ENCODE results near the gene TECTB.

The TECTB gene

GRCh38 chr10:112307358-112308124 is 24.3 kb downstream of the TECTB start:
- in situ Hi-C loops (cut with HindIII; ENCODE audit: low sequenced_read_pairs): loop anchor here (25.0 kb wide), 1 partner anchor 145 kb away; no protein-coding TSS in a partner anchor

- in situ Hi-C loops (cut with HindIII; ENCODE audit: low sequenced_read_pairs): loop anchor here (25.0 kb wide), 1 partner anchor 146 kb away; no protein-coding TSS in a partner anchor
Measured at GRCh38 chr10:112308125-112308502, 24.9 kb downstream of the TECTB start.

GRCh38 chr10:112311481-112311880 is 28.3 kb downstream of the TECTB start:
- in situ Hi-C loops (cut with HindIII; ENCODE audit: low sequenced_read_pairs): loop anchor here (25.0 kb wide), 1 partner anchor 149 kb away; no protein-coding TSS in a partner anchor

- in situ Hi-C loops (cut with HindIII; ENCODE audit: low sequenced_read_pairs): loop anchor here (25.0 kb wide), 1 partner anchor 151 kb away; no protein-coding TSS in a partner anchor
Measured at GRCh38 chr10:112313234-112313633, 30.0 kb downstream of the TECTB start.

GRCh38 chr10:112313911-112314310 is 30.7 kb downstream of the TECTB start:
- in situ Hi-C loops (cut with HindIII; ENCODE audit: low sequenced_read_pairs): loop anchor here (25.0 kb wide), 1 partner anchor 152 kb away; no protein-coding TSS in a partner anchor

GRCh38 chr10:112314822-112315474 is 31.7 kb downstream of the TECTB start:
- in situ Hi-C loops (cut with HindIII; ENCODE audit: low sequenced_read_pairs): loop anchor here (25.0 kb wide), 1 partner anchor 153 kb away; no protein-coding TSS in a partner anchor

GRCh38 chr10:112327678-112328077 is 44.5 kb downstream of the TECTB start:
- in situ Hi-C loops (cut with HindIII; ENCODE audit: low sequenced_read_pairs): no loop called here

- in situ Hi-C loops (cut with HindIII; ENCODE audit: low sequenced_read_pairs): no loop called here
Measured at GRCh38 chr10:112330162-112330561, 47.0 kb downstream of the TECTB start.

- in situ Hi-C loops (cut with HindIII; ENCODE audit: low sequenced_read_pairs): no loop called here
Measured at GRCh38 chr10:112330607-112331160, 47.5 kb downstream of the TECTB start.

- in situ Hi-C loops (cut with HindIII; ENCODE audit: low sequenced_read_pairs): no loop called here
Measured at GRCh38 chr10:112332022-112332421, 48.8 kb downstream of the TECTB start.

GRCh38 chr10:112332509-112333228 is 49.5 kb downstream of the TECTB start:
- in situ Hi-C loops (cut with HindIII; ENCODE audit: low sequenced_read_pairs): no loop called here

GRCh38 chr10:112333452-112333851 is 50.3 kb downstream of the TECTB start:
- in situ Hi-C loops (cut with HindIII; ENCODE audit: low sequenced_read_pairs): no loop called here

- in situ Hi-C loops (cut with HindIII; ENCODE audit: low sequenced_read_pairs): no loop called here
Measured at GRCh38 chr10:112335111-112335867, 52.1 kb downstream of the TECTB start.

- in situ Hi-C loops (cut with HindIII; ENCODE audit: low sequenced_read_pairs): no loop called here
Measured at GRCh38 chr10:112335868-112336265, 52.7 kb downstream of the TECTB start.

- in situ Hi-C loops (cut with HindIII; ENCODE audit: low sequenced_read_pairs): no loop called here
Measured at GRCh38 chr10:112336556-112337201, 53.5 kb downstream of the TECTB start.

- in situ Hi-C loops (cut with HindIII; ENCODE audit: low sequenced_read_pairs): no loop called here
Measured at GRCh38 chr10:112338957-112339356, 55.8 kb downstream of the TECTB start.

GRCh38 chr10:112340601-112341000 is 57.4 kb downstream of the TECTB start:
- in situ Hi-C loops (cut with HindIII; ENCODE audit: low sequenced_read_pairs): no loop called here

GRCh38 chr10:112343056-112343806 is 60.0 kb downstream of the TECTB start:
- in situ Hi-C loops (cut with HindIII; ENCODE audit: low sequenced_read_pairs): no loop called here

GRCh38 chr10:112344261-112344660 is 61.1 kb downstream of the TECTB start:
- in situ Hi-C loops (cut with HindIII; ENCODE audit: low sequenced_read_pairs): no loop called here
